Body of pancreas (tissue), 4 donors: ENCODE measurements around the gene NUBPL.

Experiments used
- CTCF ChIP-seq, 7 experiments: fragments of 450-650 bp in 4 of 7; fragments of 200-600 bp in 3 of 7; sonication (generic) in 3 of 7; IDR thresholded peaks; one replicate each; pipeline ENCODE4 v1.5.1; 2016 to 2019; ENCODE audit warnings: antibody characterized with exemption in 7 of 7
- POLR2A ChIP-seq, 3 donors: fragments of 450-650 bp; IDR thresholded peaks; one replicate each; pipeline ENCODE4 v1.6.1; 2016; ENCODE audit warnings: antibody characterized with exemption in 3 of 3, mild to moderate bottlenecking in 2 of 3

- no peak for TF ChIP-seq CTCF (IDR thresholded peaks at IDR 0.05)
- no peak for TF ChIP-seq POLR2A (IDR thresholded peaks at IDR 0.05)
These were observed 264.3 kb downstream of the NUBPL start for GRCh38 chr14:31825459-31825858.
